Activated naive CD8-positive, alpha-beta T cell (primary cell): ENCODE results near the gene MGAT5.

Experiments used
- H3K27ac Mint-ChIP-seq: one replicate; pipeline ENCODE4 v1.8.0; 2021; ENCODE audit warnings: mixed read lengths
- H3K27me3 Mint-ChIP-seq: one replicate; pipeline ENCODE4 v1.8.0; 2021; ENCODE audit warnings: mixed read lengths
- H3K36me3 Mint-ChIP-seq: one replicate; pipeline ENCODE4 v1.8.0; 2021; ENCODE audit warnings: mixed read lengths
- H3K4me1 Mint-ChIP-seq: one replicate; pipeline ENCODE4 v1.8.0; 2021; ENCODE audit warnings: low read depth, mixed read lengths
- H3K4me3 Mint-ChIP-seq: one replicate; pipeline ENCODE4 v1.8.0; 2021; ENCODE audit warnings: mild to moderate bottlenecking, mixed read lengths
- H3K9me3 Mint-ChIP-seq: one replicate; pipeline ENCODE4 v1.8.0; 2021; ENCODE audit warnings: low read depth, mixed read lengths

Gene MGAT5

DNA sequence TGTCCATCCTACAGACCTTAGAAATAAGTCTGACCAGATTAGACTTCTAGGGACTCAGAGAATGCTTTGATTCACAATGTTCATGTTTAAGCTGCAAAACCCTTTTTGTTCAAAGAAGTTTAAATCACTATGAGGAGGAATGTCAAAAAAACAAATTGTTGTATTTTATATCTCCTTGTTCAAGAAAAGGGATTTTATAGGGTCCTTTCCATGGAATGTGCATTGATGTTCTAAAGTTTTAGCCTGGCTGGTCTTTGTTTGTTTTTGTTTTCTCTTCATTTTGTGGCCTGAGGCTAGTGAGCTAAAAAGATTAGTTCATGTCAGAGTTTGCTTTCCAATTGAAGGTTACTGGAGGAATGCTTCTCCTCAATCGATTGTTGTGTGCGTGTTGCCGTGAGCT is 77.2 kb downstream of the MGAT5 start:
- no peak overlapping the region for H3K27ac Mint-ChIP-seq

GRCh38 chr2:134333646-134334189 is 79.8 kb downstream of the MGAT5 start:
- Mint-ChIP-seq H3K27ac (no peak overlapping the region), H3K4me1 (no peaks in the 10 kb centered on the region), H3K36me3 (peaks cover 36% of the 10 kb centered on the region), H3K27me3 (no peaks in the 10 kb centered on the region), H3K9me3 (no peaks in the 10 kb centered on the region), H3K4me3 (no peak overlapping the region)

More for the DNA sequence above, 77.2 kb downstream of the MGAT5 start:
- Mint-ChIP-seq H3K27me3 (no peaks in the 10 kb centered on the region), H3K9me3 (no peaks in the 10 kb centered on the region), H3K36me3 (peaks cover 38% of the 10 kb centered on the region), H3K4me1 (peaks cover 6% of the 10 kb centered on the region), H3K4me3 (no peak overlapping the region)

- H3K4me1 Mint-ChIP-seq = no peaks in the 10 kb centered on the region
- no peak overlapping the region for H3K4me3 Mint-ChIP-seq
- no peak overlapping the region for H3K27ac Mint-ChIP-seq
- H3K27me3 Mint-ChIP-seq = no peaks in the 10 kb centered on the region
- H3K36me3 Mint-ChIP-seq = peaks cover 31% of the 10 kb centered on the region
- no peaks in the 10 kb centered on the region for H3K9me3 Mint-ChIP-seq
Measured at GRCh38 chr2:134334542-134335353, 80.9 kb downstream of the MGAT5 start.

GRCh38 chr2:134335601-134336000 is 81.7 kb downstream of the MGAT5 start:
- H3K4me1 Mint-ChIP-seq = no peaks in the 10 kb centered on the region

GRCh38 chr2:134336352-134336751 is 82.5 kb downstream of the MGAT5 start:
- H3K4me1 Mint-ChIP-seq = no peaks in the 10 kb centered on the region
- no peaks in the 10 kb centered on the region for H3K27me3 Mint-ChIP-seq
- H3K4me3 Mint-ChIP-seq = no peak overlapping the region
- no peak overlapping the region for H3K27ac Mint-ChIP-seq
- H3K36me3 Mint-ChIP-seq = peaks cover 27% of the 10 kb centered on the region
- H3K9me3 Mint-ChIP-seq = no peaks in the 10 kb centered on the region

More at GRCh38 chr2:134335601-134336000, 81.7 kb downstream of the MGAT5 start:
- Mint-ChIP-seq H3K27me3 (no peaks in the 10 kb centered on the region), H3K4me3 (no peak overlapping the region), H3K36me3 (peaks cover 27% of the 10 kb centered on the region), H3K9me3 (no peaks in the 10 kb centered on the region), H3K27ac (no peak overlapping the region)

GRCh38 chr2:134336921-134337320 is 83.0 kb downstream of the MGAT5 start:
- Mint-ChIP-seq H3K36me3 (peaks cover 25% of the 10 kb centered on the region), H3K27me3 (no peaks in the 10 kb centered on the region), H3K9me3 (no peaks in the 10 kb centered on the region), H3K4me3 (no peak overlapping the region), H3K4me1 (no peaks in the 10 kb centered on the region), H3K27ac (no peak overlapping the region)

DNA sequence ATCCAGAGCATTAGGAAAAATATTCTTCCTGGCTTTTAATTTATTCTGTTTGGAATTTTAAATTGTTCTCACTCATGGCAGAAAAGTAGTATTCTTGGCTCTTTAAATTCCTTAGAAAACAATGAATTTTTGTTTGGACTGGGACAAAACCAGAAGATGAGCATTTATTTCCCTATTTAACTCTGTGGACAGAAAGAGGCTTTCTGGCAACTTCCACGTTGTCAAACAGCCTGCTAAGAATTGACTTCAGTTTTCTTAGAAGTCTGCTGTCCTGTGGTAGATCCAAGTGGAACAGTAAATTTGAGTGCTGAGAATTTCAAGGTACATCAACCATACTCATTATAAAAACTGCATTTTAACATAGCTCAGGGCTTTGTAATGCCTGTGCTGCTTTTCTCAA is 83.8 kb downstream of the MGAT5 start:
- Mint-ChIP-seq H3K27me3 (no peaks in the 10 kb centered on the region), H3K4me1 (no peaks in the 10 kb centered on the region), H3K36me3 (peaks cover 25% of the 10 kb centered on the region), H3K4me3 (no peak overlapping the region), H3K9me3 (no peaks in the 10 kb centered on the region), H3K27ac (peak overlapping the region; percentile 12)

- peaks cover 30% of the 10 kb centered on the region for H3K36me3 Mint-ChIP-seq
- H3K4me3 Mint-ChIP-seq = no peak overlapping the region
- H3K4me1 Mint-ChIP-seq = peaks cover 2% of the 10 kb centered on the region
- no peak overlapping the region for H3K27ac Mint-ChIP-seq
- no peaks in the 10 kb centered on the region for H3K9me3 Mint-ChIP-seq
- no peaks in the 10 kb centered on the region for H3K27me3 Mint-ChIP-seq
Measured at GRCh38 chr2:134338208-134338607, 84.3 kb downstream of the MGAT5 start.

GRCh38 chr2:134341476-134341875 is 87.6 kb downstream of the MGAT5 start:
- Mint-ChIP-seq H3K4me3 (no peak overlapping the region), H3K27ac (no peak overlapping the region), H3K36me3 (peaks cover 48% of the 10 kb centered on the region), H3K9me3 (no peaks in the 10 kb centered on the region), H3K27me3 (no peaks in the 10 kb centered on the region), H3K4me1 (peaks cover 2% of the 10 kb centered on the region)

- H3K9me3 Mint-ChIP-seq = no peaks in the 10 kb centered on the region
- H3K27ac Mint-ChIP-seq = no peak overlapping the region
- H3K36me3 Mint-ChIP-seq = peaks cover 39% of the 10 kb centered on the region
- no peak overlapping the region for H3K4me3 Mint-ChIP-seq
- H3K4me1 Mint-ChIP-seq = peaks cover 4% of the 10 kb centered on the region
- no peaks in the 10 kb centered on the region for H3K27me3 Mint-ChIP-seq
Measured at GRCh38 chr2:134344954-134345697, 91.3 kb downstream of the MGAT5 start.

- Mint-ChIP-seq H3K9me3 (no peaks in the 10 kb centered on the region), H3K27me3 (no peaks in the 10 kb centered on the region), H3K4me3 (no peak overlapping the region), H3K27ac (no peak overlapping the region), H3K4me1 (peaks cover 4% of the 10 kb centered on the region), H3K36me3 (peaks cover 37% of the 10 kb centered on the region)
Measured at GRCh38 chr2:134346141-134346540, 92.3 kb downstream of the MGAT5 start.

GRCh38 chr2:134347756-134348155 is 93.9 kb downstream of the MGAT5 start:
- H3K4me3 Mint-ChIP-seq = no peak overlapping the region
- peaks cover 39% of the 10 kb centered on the region for H3K36me3 Mint-ChIP-seq
- no peaks in the 10 kb centered on the region for H3K9me3 Mint-ChIP-seq
- peaks cover 4% of the 10 kb centered on the region for H3K4me1 Mint-ChIP-seq
- no peaks in the 10 kb centered on the region for H3K27me3 Mint-ChIP-seq
- no peak overlapping the region for H3K27ac Mint-ChIP-seq

- no peaks in the 10 kb centered on the region for H3K9me3 Mint-ChIP-seq
- no peaks in the 10 kb centered on the region for H3K27me3 Mint-ChIP-seq
- no peak overlapping the region for H3K4me3 Mint-ChIP-seq
- peaks cover 34% of the 10 kb centered on the region for H3K36me3 Mint-ChIP-seq
- H3K27ac Mint-ChIP-seq = no peak overlapping the region
- peaks cover 2% of the 10 kb centered on the region for H3K4me1 Mint-ChIP-seq
Measured at GRCh38 chr2:134348239-134348638, 94.4 kb downstream of the MGAT5 start.

DNA sequence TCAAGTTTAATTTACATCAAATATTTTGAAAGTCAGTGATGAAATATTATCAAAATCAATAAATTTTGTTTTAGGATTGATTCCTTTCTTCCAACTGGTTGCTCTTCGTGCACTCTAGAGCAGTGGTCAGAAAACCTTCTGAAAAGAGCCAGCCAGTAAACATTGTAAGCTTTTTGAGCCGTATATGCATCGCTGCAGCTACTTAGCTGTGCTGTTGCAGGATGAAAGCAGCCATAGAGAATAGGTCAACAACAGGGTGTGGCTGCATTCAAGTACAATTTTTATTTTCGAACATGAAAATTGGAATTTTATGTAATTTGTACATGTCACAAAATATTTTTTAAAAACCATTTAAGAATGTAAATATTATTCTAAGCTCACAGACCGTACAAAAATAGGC is 94.9 kb downstream of the MGAT5 start:
- Mint-ChIP-seq H3K36me3 (peaks cover 33% of the 10 kb centered on the region), H3K9me3 (no peaks in the 10 kb centered on the region), H3K4me3 (no peak overlapping the region), H3K4me1 (peaks cover 2% of the 10 kb centered on the region), H3K27me3 (no peaks in the 10 kb centered on the region), H3K27ac (no peak overlapping the region)

DNA sequence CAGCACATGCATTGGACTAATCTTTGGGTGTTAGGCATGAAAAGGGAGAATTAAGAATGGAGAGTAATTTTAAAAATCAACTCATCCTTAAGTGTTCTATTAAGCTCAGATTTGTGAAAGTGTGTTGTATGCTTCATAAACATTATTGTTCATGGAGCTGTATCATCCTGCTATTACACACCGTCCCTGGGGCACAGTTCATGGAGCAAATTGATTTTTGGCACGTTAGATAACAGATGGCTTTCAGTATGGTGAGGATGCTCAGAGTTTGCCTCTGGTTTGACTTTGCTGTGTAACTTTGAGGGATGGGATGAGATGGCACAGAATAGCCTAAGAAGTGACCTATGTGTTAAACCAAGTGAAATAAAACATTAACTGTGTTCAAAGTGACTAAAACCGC is 97.1 kb downstream of the MGAT5 start:
- Mint-ChIP-seq H3K9me3 (no peaks in the 10 kb centered on the region), H3K4me3 (no peak overlapping the region), H3K27me3 (no peaks in the 10 kb centered on the region), H3K36me3 (peaks cover 24% of the 10 kb centered on the region), H3K27ac (no peak overlapping the region), H3K4me1 (peaks cover 2% of the 10 kb centered on the region)
